DMS153 treated with DMSO at 0.1 percent for 48 hours (cell line): Measurements from ENCODE around the gene EPHA2.

Source experiments
- DNase-seq: peaks from one replicate; lab custom pipeline; 2025; ENCODE audit not compliant: unreplicated experiment; lab: John Stamatoyannopoulos, UW

The EPHA2 gene

GRCh38 chr1:16138772-16139221, 17.1 kb downstream of the EPHA2 start:
- DNase-seq = no peak

- no peak for DNase-seq
These were observed 17.9 kb downstream of the EPHA2 start for GRCh38 chr1:16137890-16138467.

- DNase-seq = no peak
These were observed 20.4 kb downstream of the EPHA2 start for GRCh38 chr1:16135501-16135900.

- DNase-seq = no peak
These were observed 21.0 kb downstream of the EPHA2 start for GRCh38 chr1:16134906-16135305.

- no peak for DNase-seq
These were observed 21.6 kb downstream of the EPHA2 start for GRCh38 chr1:16134066-16134801.

GRCh38 chr1:16133007-16133961, 22.6 kb downstream of the EPHA2 start:
- no peak for DNase-seq

- DNase-seq = no peak
These were observed 23.5 kb downstream of the EPHA2 start for GRCh38 chr1:16132325-16132785.

- DNase-seq = no peak
These were observed 24.1 kb downstream of the EPHA2 start for GRCh38 chr1:16131636-16132324.

- DNase-seq = no peak
These were observed 25.0 kb downstream of the EPHA2 start for GRCh38 chr1:16130827-16131226.

GRCh38 chr1:16129921-16130543, 25.8 kb downstream of the EPHA2 start:
- DNase-seq = no peak

- DNase-seq = no peak
These were observed 26.6 kb downstream of the EPHA2 start for GRCh38 chr1:16129316-16129715.

GRCh38 chr1:16128338-16128741, 27.5 kb downstream of the EPHA2 start:
- DNase-seq = no peak

GRCh38 chr1:16127676-16128337, 28.1 kb downstream of the EPHA2 start:
- DNase-seq = no peak

- no peak for DNase-seq
These were observed 28.9 kb downstream of the EPHA2 start for GRCh38 chr1:16126743-16127515.

- no peak for DNase-seq
These were observed 29.7 kb downstream of the EPHA2 start for GRCh38 chr1:16126160-16126559.

- no peak for DNase-seq
These were observed 30.4 kb downstream of the EPHA2 start for GRCh38 chr1:16125483-16125882.

- no peak for DNase-seq
These were observed 30.8 kb downstream of the EPHA2 start for GRCh38 chr1:16125088-16125470.

- DNase-seq = no peak
These were observed 31.3 kb downstream of the EPHA2 start for GRCh38 chr1:16124377-16125087.

- no peak for DNase-seq
These were observed 33.0 kb downstream of the EPHA2 start for GRCh38 chr1:16122916-16123315.
